ENCODE data around the gene SUGCT.
"Not testable (repeated sequence)": the region's sequence is repeated elsewhere in the genome, so short reads cannot be mapped to it uniquely, and the experiment has no call there.

SUGCT gene

DNA sequence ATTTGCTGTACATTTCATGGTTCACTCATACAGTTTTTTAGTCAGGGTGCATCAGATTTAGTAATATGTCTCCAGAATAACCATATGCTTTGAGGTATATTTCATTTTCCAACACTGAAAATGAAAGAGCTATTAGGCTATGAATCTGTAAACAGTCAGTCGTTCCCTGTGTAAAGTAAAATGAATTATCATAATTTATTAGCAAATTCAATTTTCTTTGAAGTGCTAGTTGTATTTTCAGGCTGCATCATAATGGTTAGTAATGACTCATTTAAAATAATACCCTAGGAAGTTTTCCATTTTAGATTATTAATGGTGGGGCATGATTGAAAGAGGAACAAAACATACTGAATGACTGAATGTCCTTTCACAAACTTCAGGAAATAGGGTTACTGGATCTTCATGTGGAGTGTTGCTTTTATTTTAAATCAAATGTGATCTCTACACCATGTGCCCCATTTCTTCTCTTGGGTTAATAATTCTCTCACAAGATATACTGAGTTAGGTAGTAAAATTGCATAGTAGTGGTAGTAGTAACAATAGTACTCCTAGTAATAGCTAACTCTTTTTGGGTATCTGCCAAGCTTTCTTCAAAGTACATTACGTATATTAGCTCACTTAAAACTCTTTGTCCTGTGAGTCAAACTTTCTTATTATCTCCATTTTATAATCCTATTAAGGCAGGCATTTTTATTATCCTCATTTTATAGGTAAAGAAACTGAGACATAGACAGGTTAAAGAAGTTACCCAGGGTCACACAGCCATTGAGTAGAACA, 476.5 kb downstream of the SUGCT start:
- DNase-seq: no peak
- Mint-ChIP-seq H3K4me1 (no peaks in the 10 kb centered on the region), H3K27ac (no peak overlapping the region), H3K27me3 (ENCODE audit: low read depth, poor library complexity) (peaks cover 3% of the 10 kb centered on the region), H3K36me3 (ENCODE audit: low read depth) (no peaks in the 10 kb centered on the region), H3K4me3 (no peak overlapping the region), H3K9me3 (no peaks in the 10 kb centered on the region)
- TF ChIP-seq, protein P1, sequence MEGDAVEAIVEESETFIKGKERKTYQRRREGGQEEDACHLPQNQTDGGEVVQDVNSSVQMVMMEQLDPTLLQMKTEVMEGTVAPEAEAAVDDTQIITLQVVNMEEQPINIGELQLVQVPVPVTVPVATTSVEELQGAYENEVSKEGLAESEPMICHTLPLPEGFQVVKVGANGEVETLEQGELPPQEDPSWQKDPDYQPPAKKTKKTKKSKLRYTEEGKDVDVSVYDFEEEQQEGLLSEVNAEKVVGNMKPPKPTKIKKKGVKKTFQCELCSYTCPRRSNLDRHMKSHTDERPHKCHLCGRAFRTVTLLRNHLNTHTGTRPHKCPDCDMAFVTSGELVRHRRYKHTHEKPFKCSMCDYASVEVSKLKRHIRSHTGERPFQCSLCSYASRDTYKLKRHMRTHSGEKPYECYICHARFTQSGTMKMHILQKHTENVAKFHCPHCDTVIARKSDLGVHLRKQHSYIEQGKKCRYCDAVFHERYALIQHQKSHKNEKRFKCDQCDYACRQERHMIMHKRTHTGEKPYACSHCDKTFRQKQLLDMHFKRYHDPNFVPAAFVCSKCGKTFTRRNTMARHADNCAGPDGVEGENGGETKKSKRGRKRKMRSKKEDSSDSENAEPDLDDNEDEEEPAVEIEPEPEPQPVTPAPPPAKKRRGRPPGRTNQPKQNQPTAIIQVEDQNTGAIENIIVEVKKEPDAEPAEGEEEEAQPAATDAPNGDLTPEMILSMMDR (IDR thresholded peaks at IDR 0.05): no peak

DNA sequence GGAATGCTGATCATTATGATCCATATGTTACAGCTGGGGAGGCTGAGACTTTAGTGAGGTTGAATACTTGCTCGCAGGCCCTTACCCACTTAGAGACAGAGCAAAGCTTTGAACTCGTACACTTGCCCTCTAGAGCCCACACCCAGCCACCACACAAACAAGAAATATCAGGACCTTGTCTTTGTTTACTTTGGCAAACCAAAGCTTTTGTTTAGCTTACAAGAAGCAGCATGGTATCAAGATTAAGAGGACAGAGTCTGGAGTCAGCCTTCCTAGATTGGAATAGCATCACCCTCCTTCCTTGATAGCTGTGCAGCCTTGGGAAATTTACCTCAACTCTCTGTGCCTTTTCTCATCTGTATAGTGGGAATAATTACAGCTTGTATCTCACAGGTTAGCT, 477.5 kb downstream of the SUGCT start:
- H3K36me3 Mint-ChIP-seq (ENCODE audit: low read depth): no peaks in the 10 kb centered on the region
- TF ChIP-seq, protein P1 (IDR thresholded peaks at IDR 0.05): no peak
- H3K4me1 Mint-ChIP-seq: no peaks in the 10 kb centered on the region
- peaks cover 5% of the 10 kb centered on the region for H3K27me3 Mint-ChIP-seq (ENCODE audit: low read depth, poor library complexity)
- no peaks in the 10 kb centered on the region for H3K9me3 Mint-ChIP-seq
- no peak overlapping the region for H3K27ac Mint-ChIP-seq
- H3K4me3 Mint-ChIP-seq: no peak overlapping the region
- no peak for DNase-seq

DNA sequence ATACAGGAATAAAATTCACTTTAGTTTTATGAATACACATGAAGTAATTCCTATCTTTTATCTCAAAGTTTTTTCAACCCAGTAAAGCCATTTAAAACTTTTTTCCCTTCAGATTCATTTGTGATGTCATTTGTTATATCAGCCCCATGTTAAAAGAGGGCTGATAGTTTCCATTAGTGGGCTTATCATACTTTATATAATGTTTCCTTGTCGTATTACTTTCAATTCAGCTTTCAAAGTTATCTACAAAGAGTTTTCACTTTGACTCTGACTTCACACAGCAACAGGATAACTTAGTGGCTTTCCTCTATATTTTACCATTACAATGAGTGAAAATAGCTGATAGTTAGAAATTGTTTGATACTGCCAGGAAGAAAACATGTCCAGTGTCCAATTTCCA, 484.8 kb downstream of the SUGCT start:
- H3K4me1 Mint-ChIP-seq: peaks cover 14% of the 10 kb centered on the region
- no peaks in the 10 kb centered on the region for H3K9me3 Mint-ChIP-seq
- TF ChIP-seq, protein P1 (IDR thresholded peaks at IDR 0.05): no peak
- H3K4me3 Mint-ChIP-seq: no peak overlapping the region
- H3K27me3 Mint-ChIP-seq (ENCODE audit: low read depth, poor library complexity): peaks cover 3% of the 10 kb centered on the region
- H3K36me3 Mint-ChIP-seq (ENCODE audit: low read depth): no peaks in the 10 kb centered on the region
- H3K27ac Mint-ChIP-seq: no peak overlapping the region
- DNase-seq: no peak

DNA sequence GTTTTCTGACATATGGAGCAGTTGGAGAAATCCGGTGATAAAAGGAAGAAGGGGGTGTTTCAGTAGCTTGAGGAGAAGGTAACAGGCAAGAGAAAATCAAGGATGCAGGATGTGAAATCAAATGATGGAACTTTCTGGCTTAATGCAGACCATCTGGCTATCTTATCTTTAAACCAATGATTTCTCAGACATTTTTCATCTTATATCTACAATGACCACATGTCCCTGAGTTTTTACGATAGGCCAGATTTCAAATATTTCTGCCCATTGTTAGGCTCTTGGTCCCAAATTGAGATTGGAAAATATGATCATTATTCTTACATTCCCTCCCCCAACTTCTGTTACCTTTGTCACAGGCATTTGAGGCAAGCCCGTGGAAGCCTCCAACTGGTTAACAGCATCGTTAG, 486.8 kb downstream of the SUGCT start:
- H3K9me3 Mint-ChIP-seq: no peaks in the 10 kb centered on the region
- peaks cover 5% of the 10 kb centered on the region for H3K27me3 Mint-ChIP-seq (ENCODE audit: low read depth, poor library complexity)
- peaks cover 24% of the 10 kb centered on the region for H3K4me1 Mint-ChIP-seq
- DNase-seq: no peak
- H3K36me3 Mint-ChIP-seq (ENCODE audit: low read depth): no peaks in the 10 kb centered on the region
- peak overlapping the region; percentile 24 for H3K27ac Mint-ChIP-seq
- H3K4me3 Mint-ChIP-seq: no peak overlapping the region
- TF ChIP-seq, protein P1 (IDR thresholded peaks at IDR 0.05): no peak

DNA sequence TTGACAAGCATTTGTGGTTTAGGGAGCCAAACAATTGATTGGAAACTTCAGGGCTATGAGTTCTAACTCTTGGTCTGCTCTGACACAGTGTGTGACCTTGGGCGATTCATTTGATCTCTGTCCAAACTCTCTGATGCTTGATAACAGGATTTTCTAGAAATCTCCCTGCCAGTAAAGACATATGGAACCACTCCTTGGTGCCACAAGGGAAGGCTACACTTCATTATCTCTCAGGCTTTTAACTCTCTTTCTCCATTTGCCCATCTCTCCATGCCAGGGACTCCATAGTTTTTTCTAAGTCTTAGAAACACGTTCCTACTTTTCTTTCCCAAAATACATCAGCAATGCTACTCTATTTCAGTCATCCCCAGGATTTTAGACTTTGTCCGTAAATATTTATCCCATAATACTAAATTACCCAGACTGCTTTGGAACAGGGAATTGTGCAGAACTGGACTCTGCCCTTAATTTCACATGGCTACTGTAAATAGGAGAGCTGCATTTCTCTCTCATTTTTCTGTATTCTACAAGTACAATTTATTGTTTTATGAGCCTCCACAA, 488.2 kb downstream of the SUGCT start:
- no peak overlapping the region for H3K4me3 Mint-ChIP-seq
- no peaks in the 10 kb centered on the region for H3K9me3 Mint-ChIP-seq
- peaks cover 24% of the 10 kb centered on the region for H3K4me1 Mint-ChIP-seq
- no peaks in the 10 kb centered on the region for H3K36me3 Mint-ChIP-seq (ENCODE audit: low read depth)
- DNase-seq: no peak
- peaks cover 2% of the 10 kb centered on the region for H3K27me3 Mint-ChIP-seq (ENCODE audit: low read depth, poor library complexity)
- no peak overlapping the region for H3K27ac Mint-ChIP-seq
- TF ChIP-seq, protein P1 (IDR thresholded peaks at IDR 0.05): no peak

DNA sequence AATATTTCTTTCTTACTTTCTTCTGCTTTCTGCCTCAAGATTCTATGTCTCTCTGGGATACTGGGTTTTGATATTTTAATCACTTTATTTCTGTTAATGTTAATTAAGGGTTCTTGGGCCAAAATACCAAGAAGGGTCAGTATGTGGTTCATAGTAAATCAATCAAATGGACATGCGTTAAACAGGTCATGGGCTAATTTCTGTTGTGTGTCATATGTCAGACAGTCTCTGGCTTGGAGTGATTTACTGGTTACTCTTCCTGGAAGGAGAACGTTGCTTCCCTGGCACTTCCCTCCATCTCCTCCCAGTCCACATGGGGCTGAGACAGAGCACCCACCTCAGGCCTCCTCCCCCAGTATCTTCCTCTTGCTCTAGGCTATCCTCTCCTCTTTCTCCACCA, 489.1 kb downstream of the SUGCT start:
- H3K4me1 Mint-ChIP-seq: peaks cover 24% of the 10 kb centered on the region
- H3K27me3 Mint-ChIP-seq (ENCODE audit: low read depth, poor library complexity): peaks cover 2% of the 10 kb centered on the region
- TF ChIP-seq, protein P1 (IDR thresholded peaks at IDR 0.05): no peak
- H3K36me3 Mint-ChIP-seq (ENCODE audit: low read depth): no peaks in the 10 kb centered on the region
- no peak for DNase-seq
- H3K27ac Mint-ChIP-seq: no peak overlapping the region
- H3K9me3 Mint-ChIP-seq: no peaks in the 10 kb centered on the region
- H3K4me3 Mint-ChIP-seq: no peak overlapping the region

DNA sequence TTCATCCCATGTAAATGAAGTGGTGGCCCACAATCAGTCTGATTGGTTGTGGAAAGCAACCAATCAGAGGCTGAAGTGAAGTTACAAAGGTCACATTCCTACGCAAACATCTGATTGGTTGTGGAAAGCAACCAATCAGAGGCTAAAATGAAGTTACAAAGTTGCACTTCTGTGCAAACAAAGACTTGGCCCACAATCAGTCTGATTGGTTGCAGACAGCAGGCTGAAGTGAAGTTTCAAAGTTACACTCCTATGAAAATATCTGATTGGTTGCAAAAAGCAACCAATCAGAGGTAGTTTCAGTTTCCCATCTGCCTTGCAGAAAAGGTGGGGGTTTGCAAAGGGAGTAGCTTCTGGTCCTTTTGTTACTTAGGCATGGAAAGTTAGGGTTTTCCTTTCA, 492.6 kb downstream of the SUGCT start:
- not testable (repeated sequence) for H3K36me3 Mint-ChIP-seq (ENCODE audit: low read depth); H3K27ac Mint-ChIP-seq; DNase-seq; H3K9me3 Mint-ChIP-seq; H3K27me3 Mint-ChIP-seq (ENCODE audit: low read depth, poor library complexity); H3K4me3 Mint-ChIP-seq
- H3K4me1 Mint-ChIP-seq: peaks cover 21% of the 10 kb centered on the region
